ENCODE data around the gene CNOT1. TPM values are rescaled to one million over a fixed set of nuclear protein-coding genes. Genes with fewer than 3 reads are reported as not detected.

Gene CNOT1
- total RNA-seq, 2 donors from 2014 or later: 54.3 to 63.2 TPM

- Histone ChIP-seq H3K27me3 (no peaks in the 10 kb centered on the region), H3K36me3 (peaks cover 37% of the 10 kb centered on the region)
Observed at GRCh38 chr16:58515871-58516767, 113.5 kb downstream of the CNOT1 start.

GRCh38 chr16:58515125-58515870 lies 114.3 kb downstream of the CNOT1 start, which contains the start of gene SETD6:
Gene SETD6 (plus strand): TSS chr16:58515517. CDS start chr16:58515538, 21 bp downstream.
- peaks cover 0 to 18% of the 10 kb centered on the region in 2 donors for H3K4me1 ChIP-seq
- DNase-seq (ENCODE audit: low spot score): peak; percentile 92
- peak within 1 kb of the TSS; percentile 73 to 75 for H3K27ac ChIP-seq
- H3K27me3 ChIP-seq: no peaks in the 10 kb centered on the region
- peak within 1 kb of the TSS; percentile 73 to 88 for H3K4me3 ChIP-seq
- TF ChIP-seq, protein P1, sequence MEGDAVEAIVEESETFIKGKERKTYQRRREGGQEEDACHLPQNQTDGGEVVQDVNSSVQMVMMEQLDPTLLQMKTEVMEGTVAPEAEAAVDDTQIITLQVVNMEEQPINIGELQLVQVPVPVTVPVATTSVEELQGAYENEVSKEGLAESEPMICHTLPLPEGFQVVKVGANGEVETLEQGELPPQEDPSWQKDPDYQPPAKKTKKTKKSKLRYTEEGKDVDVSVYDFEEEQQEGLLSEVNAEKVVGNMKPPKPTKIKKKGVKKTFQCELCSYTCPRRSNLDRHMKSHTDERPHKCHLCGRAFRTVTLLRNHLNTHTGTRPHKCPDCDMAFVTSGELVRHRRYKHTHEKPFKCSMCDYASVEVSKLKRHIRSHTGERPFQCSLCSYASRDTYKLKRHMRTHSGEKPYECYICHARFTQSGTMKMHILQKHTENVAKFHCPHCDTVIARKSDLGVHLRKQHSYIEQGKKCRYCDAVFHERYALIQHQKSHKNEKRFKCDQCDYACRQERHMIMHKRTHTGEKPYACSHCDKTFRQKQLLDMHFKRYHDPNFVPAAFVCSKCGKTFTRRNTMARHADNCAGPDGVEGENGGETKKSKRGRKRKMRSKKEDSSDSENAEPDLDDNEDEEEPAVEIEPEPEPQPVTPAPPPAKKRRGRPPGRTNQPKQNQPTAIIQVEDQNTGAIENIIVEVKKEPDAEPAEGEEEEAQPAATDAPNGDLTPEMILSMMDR (IDR thresholded peaks at IDR 0.05): peak in 1 of 2 donors; percentile 35
- peaks cover 29% of the 10 kb centered on the region for H3K36me3 ChIP-seq
- no peaks in the 10 kb centered on the region for H3K9me3 ChIP-seq

More at GRCh38 chr16:58515871-58516767, 113.5 kb downstream of the CNOT1 start:
- no peak for DNase-seq (ENCODE audit: low spot score)
- Histone ChIP-seq H3K4me3 (peak overlapping the region; percentile 73 to 88), H3K27ac (peak overlapping the region; percentile 73 to 75), H3K4me1 (peaks cover 0 to 18% of the 10 kb centered on the region in 2 donors), H3K9me3 (no peaks in the 10 kb centered on the region)
- TF ChIP-seq, protein P1 (IDR thresholded peaks at IDR 0.05): no peak

DNA sequence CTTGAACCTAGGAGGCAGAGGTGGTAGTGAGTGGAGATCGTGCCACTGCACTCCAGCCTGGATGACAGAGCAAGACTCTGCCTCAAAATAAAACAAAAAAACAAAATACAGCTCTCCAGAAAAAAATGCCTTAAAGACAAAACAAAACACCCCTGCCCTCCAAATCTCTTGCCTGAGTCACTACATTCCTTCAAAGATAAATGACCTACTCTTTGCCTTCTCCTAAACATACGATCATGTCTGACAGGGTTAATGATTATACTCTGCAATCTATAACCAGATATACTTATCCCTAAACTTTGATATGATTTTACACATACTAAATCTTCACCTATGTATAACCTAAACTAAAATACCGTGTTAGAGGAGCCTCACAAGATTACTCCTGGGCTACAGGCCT lies 115.8 kb downstream of the CNOT1 start:
- H3K4me1 ChIP-seq: peaks cover 0 to 18% of the 10 kb centered on the region in 2 donors
- DNase-seq (ENCODE audit: low spot score): no peak
- no peak overlapping the region for H3K27ac ChIP-seq
- TF ChIP-seq, protein P1 (IDR thresholded peaks at IDR 0.05): no peak
- H3K27me3 ChIP-seq: no peaks in the 10 kb centered on the region
- H3K4me3 ChIP-seq: no peak overlapping the region
- no peaks in the 10 kb centered on the region for H3K9me3 ChIP-seq
- H3K36me3 ChIP-seq: peaks cover 19% of the 10 kb centered on the region

DNA sequence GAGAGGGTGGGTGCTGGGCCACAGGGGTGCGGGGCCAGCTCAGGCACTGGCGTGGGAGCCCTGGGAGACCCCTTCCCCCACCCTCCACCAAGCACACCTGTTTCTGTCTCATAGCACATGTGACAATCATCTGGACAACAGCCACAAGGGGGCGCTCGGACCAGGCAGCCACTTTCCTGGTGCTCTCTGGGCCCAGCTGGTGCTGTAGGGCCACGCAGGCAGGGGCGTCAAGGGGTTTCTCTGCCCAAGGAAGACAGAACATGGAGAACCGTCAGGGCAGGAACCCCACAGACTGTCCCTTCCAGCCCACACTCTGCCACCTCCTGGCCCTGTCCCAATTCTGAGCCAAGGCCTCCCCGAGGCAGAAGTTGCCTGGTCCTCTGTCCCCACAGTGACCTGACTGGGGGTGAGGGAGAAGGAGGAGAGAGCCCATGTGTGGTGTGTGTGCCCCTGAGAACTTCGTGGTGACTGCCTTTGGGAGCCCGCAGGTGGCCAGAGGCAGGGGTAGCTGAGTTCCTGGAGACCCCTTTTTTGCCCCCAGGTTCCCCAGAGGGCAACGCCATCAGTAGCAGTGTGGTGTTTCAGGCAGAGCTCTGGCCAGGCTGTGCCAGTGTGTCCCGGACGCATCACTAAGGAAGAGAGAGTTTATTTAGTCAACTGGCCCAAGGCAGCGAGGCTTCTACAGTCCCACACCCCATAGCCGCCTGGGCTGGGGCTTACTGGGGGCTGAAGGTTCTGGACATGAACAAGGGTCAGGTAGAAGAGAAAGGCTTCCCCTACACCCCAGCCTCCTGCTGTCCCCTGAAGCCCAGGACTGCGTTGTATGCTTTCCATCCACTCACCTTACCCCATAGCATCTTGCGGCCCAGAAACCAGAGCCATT lies 117.5 kb downstream of the CNOT1 start:
- Histone ChIP-seq H3K27me3 (no peaks in the 10 kb centered on the region), H3K36me3 (peaks cover 21% of the 10 kb centered on the region), H3K27ac (no peak overlapping the region), H3K4me3 (no peak overlapping the region), H3K9me3 (no peaks in the 10 kb centered on the region), H3K4me1 (peaks cover 0 to 18% of the 10 kb centered on the region in 2 donors)
- TF ChIP-seq, protein P1 (IDR thresholded peaks at IDR 0.05): peak; percentile 80 to 81
- DNase-seq (ENCODE audit: low spot score): peak; percentile 69
